GM21619 (cell line): ENCODE data around the gene ANKRD1.

Experiments used
- ATAC-seq: cut with Tn5 transposase; IDR thresholded peaks from one replicate; pipeline ENCODE4 v1.9.1; 2021; ENCODE audit not compliant: unreplicated experiment

The ANKRD1 gene

GRCh38 chr10:90862908-90863514, 57.9 kb downstream of the ANKRD1 start:
- ATAC-seq: no peak
